ENCODE measurements around the gene CAMK2N2.

CAMK2N2 gene

GRCh38 chr3:184261270-184261853 lies at the start of gene CAMK2N2:
TSS of gene CAMK2N2 (minus strand) at chr3:184261553. CDS start at chr3:184261285, 268 bp downstream.
- ATAC-seq, result peak; percentile 56

GRCh38 chr3:184308744-184309143 lies 47.4 kb upstream of the CAMK2N2 start:
- no peak for ATAC-seq
- DNase-seq, result no peak

More at GRCh38 chr3:184261270-184261853, at the start of gene CAMK2N2:
- peak; percentile 65 for DNase-seq

GRCh38 chr3:184307915-184308314 lies 46.6 kb upstream of the CAMK2N2 start:
- DNase-seq (no peak), ATAC-seq (no peak)

- ATAC-seq (no peak), DNase-seq (no peak)
Observed at GRCh38 chr3:184306341-184306972, 45.1 kb upstream of the CAMK2N2 start.

- DNase-seq (no peak), ATAC-seq (peak; percentile 36)
Observed at GRCh38 chr3:184305577-184305976, 44.2 kb upstream of the CAMK2N2 start.

GRCh38 chr3:184300378-184300720 lies 39.0 kb upstream of the CAMK2N2 start:
- DNase-seq (no peak), ATAC-seq (no peak)

- DNase-seq (no peak), ATAC-seq (peak; percentile 1)
Observed at GRCh38 chr3:184299488-184300377, 38.4 kb upstream of the CAMK2N2 start.

- peak; percentile 99 for DNase-seq
- peak; percentile 96 for ATAC-seq
Observed at GRCh38 chr3:184298759-184299487, 37.6 kb upstream of the CAMK2N2 start, which contains the start of gene PSMD2. TSS of gene PSMD2 (plus strand) at chr3:184299241. CDS start at chr3:184299267, 26 bp downstream.

- ATAC-seq, result no peak
- DNase-seq, result no peak
Observed at GRCh38 chr3:184296616-184297015, 35.3 kb upstream of the CAMK2N2 start.

- no peak for ATAC-seq
- no peak for DNase-seq
Observed at GRCh38 chr3:184295771-184296170, 34.4 kb upstream of the CAMK2N2 start.

GRCh38 chr3:184291738-184292445 lies 30.5 kb upstream of the CAMK2N2 start:
- DNase-seq (no peak), ATAC-seq (no peak)

- DNase-seq (no peak), ATAC-seq (no peak)
Observed at GRCh38 chr3:184291044-184291737, 29.8 kb upstream of the CAMK2N2 start.

GRCh38 chr3:184290331-184290730 lies 29.0 kb upstream of the CAMK2N2 start:
- DNase-seq, result no peak
- no peak for ATAC-seq

- ATAC-seq (peak; percentile 65), DNase-seq (peak; percentile 79)
Observed at GRCh38 chr3:184289426-184289938, 28.1 kb upstream of the CAMK2N2 start.

GRCh38 chr3:184284696-184285095 lies 23.3 kb upstream of the CAMK2N2 start:
- peak; percentile 27 for DNase-seq
- ATAC-seq, result peak; percentile 25

GRCh38 chr3:184283681-184284080 lies 22.3 kb upstream of the CAMK2N2 start:
- no peak for DNase-seq
- no peak for ATAC-seq

- DNase-seq (no peak), ATAC-seq (no peak)
Observed at GRCh38 chr3:184282941-184283340, 21.6 kb upstream of the CAMK2N2 start.

- DNase-seq (no peak), ATAC-seq (no peak)
Observed at GRCh38 chr3:184277366-184277765, 16.0 kb upstream of the CAMK2N2 start.

GRCh38 chr3:184275961-184276910 lies 14.9 kb upstream of the CAMK2N2 start, which contains the start of gene ECE2:
TSS of gene ECE2 (plus strand) at chr3:184276022. CDS start at chr3:184276154, 132 bp downstream.
- DNase-seq (no peak), ATAC-seq (no peak)

GRCh38 chr3:184275381-184275701 lies 14.0 kb upstream of the CAMK2N2 start:
- ATAC-seq, result peak; percentile 28
- no peak for DNase-seq
